GM12801 (cell line): Measurements from ENCODE around the gene HPF1.

ENCODE experiments used
- TF ChIP-seq, protein P1 (sequence below): IDR thresholded peaks from one replicate; pipeline ENCODE4 v1.5.1; 2011; ENCODE audit warnings: control low read depth; ENCODE audit not compliant: insufficient read length; ENCODE audit errors: extremely low read depth

The HPF1 gene

DNA sequence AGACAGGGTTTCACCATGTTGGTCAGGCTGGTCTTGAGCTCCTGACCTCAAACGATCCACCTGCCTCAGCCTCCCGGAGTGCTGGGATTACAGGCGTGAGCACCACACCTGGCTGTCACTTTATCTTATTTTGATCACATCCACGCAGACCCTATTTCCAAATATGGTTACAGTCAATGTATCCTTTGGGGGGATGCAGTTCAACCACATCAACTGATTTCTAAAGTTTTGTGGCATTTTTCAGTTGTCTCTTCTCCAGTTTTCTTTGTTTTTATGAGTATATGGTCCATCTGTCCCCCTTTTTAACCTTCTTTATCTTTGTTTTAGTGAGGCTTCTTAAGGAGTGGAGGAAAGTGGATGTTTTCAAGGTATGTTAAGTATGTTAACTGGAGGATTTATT is 4.1 kb upstream of the HPF1 start:
- TF ChIP-seq, protein P1, sequence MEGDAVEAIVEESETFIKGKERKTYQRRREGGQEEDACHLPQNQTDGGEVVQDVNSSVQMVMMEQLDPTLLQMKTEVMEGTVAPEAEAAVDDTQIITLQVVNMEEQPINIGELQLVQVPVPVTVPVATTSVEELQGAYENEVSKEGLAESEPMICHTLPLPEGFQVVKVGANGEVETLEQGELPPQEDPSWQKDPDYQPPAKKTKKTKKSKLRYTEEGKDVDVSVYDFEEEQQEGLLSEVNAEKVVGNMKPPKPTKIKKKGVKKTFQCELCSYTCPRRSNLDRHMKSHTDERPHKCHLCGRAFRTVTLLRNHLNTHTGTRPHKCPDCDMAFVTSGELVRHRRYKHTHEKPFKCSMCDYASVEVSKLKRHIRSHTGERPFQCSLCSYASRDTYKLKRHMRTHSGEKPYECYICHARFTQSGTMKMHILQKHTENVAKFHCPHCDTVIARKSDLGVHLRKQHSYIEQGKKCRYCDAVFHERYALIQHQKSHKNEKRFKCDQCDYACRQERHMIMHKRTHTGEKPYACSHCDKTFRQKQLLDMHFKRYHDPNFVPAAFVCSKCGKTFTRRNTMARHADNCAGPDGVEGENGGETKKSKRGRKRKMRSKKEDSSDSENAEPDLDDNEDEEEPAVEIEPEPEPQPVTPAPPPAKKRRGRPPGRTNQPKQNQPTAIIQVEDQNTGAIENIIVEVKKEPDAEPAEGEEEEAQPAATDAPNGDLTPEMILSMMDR, result no peak

DNA sequence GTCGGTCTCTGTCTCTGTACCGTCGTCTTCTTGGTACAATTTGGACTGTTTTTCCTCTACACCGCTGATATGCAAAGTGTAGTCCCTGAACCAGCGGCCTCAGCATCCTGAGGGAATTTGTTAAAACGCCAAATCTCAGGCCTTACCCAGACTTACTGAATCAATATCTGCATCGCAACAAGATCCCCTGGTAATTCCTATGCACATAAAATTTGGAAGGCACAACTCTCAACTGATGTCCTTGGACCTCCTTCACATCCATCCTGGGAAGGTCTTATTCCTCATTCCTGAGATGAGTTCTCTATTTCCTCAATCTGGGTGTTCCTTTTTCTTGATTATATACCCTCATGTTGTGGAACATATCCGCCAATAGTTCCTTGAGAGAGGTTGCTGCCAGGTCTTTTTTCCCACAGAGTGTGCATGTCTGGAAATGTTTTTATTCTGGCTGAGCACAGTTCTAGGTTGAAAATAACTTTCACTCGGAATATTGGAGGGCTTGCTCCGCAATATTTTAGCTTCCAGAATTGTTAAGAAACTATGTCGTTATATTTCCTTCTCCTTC is 738 bp upstream of the HPF1 start:
- TF ChIP-seq, protein P1, result no peak

DNA sequence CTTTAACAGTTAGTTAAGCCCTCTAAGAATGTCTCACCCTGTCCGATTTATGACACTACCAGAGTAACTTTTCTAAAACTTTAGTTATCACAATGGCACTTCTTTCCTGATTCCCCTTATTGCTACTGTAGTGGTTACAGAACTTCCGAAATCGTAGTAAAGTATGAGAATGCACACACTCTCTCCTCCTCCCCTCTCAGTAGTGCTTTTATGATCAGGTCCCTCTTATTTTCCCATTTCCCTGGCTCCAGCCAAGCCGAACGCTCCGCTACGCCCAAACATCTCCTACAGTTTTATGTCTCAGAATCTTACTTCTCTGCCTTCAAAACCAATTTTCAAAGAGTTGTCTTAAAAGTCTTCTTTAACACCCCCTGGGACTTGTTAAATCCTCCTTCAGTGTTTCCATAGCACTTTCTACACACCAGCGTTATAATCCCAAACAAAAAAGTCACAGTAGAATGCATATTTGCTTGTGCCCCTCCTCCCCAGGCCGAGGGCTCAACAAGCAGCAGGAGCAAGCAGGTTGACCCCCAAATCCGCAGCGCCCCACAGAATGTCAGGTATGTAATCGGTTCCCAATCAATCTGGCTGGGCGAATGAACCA is 671 bp downstream of the HPF1 start:
- TF ChIP-seq, protein P1, result no peak

DNA sequence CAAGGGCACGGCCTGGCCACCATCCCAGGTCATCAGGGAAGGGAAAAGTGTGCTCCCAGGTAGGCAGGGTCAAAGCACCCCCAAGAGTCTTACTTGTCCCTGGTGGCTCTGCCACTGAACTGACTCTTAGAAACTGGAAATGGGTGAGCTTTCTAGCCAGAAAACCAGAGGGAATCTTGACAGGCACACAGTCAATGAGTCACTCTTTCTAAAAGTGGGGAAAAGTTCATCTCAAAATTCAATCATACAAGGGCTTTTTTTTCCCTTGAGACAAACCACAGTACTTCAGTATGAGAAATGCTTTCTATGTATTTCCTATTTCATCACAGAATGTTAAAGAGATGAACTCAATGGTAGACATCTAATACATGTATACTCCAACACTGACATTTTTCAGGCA is 12.5 kb downstream of the HPF1 start:
- TF ChIP-seq, protein P1, result no peak

DNA sequence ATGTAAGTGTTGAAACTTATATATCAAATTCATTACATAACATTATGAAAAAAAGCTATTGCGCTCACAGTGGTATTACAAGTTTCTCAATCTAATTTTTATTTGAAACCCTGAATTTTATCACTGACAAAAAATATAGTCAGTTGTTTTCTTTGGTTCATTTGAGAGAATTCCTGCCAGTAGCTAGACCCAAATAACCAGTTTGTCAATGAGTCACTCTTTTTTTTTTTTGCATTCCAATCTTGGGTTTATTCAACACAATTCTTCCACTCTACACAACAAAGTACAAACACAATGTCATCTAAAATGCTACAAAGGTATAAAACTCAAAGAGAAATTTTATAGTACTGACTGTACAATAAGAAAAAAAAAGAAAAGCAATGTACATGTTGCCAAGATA is 13.1 kb downstream of the HPF1 start:
- TF ChIP-seq, protein P1, result no peak

DNA sequence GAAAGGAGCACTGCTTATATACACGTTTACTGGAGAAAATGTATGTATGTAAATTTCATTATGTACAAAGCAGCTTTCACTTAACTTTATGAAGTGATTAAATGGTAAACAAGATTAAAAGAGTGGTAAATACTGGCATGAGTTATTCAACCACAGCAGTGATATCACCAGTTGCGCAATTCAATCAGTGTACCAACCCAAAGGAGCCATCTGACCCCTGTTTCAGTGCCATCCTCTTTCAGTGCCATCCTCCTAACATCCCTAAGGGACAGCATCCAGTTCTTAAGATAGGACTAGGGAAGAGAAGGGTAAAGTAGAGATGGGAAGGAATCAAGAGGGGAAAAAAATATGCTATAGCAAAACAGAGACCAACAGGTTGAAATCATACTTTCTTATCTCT is 16.2 kb downstream of the HPF1 start:
- TF ChIP-seq, protein P1, result no peak

DNA sequence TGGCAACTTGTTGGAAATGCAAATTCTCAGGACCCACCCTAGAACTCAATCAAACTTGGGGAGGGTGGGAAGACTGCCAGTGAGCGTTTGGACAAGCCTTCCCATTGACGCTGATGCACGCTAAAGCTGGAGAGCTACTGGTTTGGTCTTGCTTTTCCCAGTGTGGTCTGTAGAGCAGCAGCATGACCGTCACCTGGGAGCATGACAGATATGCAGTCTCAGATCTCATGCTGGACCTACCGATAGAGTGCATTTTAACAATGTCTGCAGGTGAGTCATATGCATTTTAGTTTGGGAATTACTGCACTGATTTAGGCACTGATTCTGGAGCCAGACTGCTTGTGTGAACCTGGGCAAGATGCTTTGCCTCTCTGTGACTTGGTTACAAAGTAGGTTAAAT is 27.2 kb downstream of the HPF1 start:
- TF ChIP-seq, protein P1, result no peak
